ENCODE data around the gene SRRM4. TPM values are rescaled to one million over a fixed set of nuclear protein-coding genes. Genes with fewer than 3 reads are reported as not detected.
"Not testable (repeated sequence)": the region's sequence is repeated elsewhere in the genome, so short reads cannot be mapped to it uniquely, and the experiment has no call there.

SRRM4 gene
- total RNA-seq, 1 experiment from 2014 or later, result not detected

GRCh38 chr12:119082016-119082415 is 100.7 kb downstream of the SRRM4 start:
- H3K9me3 ChIP-seq, result no peaks in the 10 kb centered on the region
- DNase-seq, result no peak
- H3K27me3 ChIP-seq, result no peaks in the 10 kb centered on the region
- H3K4me3 ChIP-seq, result no peak overlapping the region
- H3K36me3 ChIP-seq, result no peaks in the 10 kb centered on the region

GRCh38 chr12:119082496-119082895 is 101.2 kb downstream of the SRRM4 start:
- Histone ChIP-seq H3K4me3 (no peak overlapping the region), H3K27me3 (no peaks in the 10 kb centered on the region), H3K9me3 (no peaks in the 10 kb centered on the region), H3K36me3 (no peaks in the 10 kb centered on the region)
- peak; percentile 69 for DNase-seq

- H3K9me3 ChIP-seq, result no peaks in the 10 kb centered on the region
- no peaks in the 10 kb centered on the region for H3K27me3 ChIP-seq
- no peak overlapping the region for H3K4me3 ChIP-seq
- no peak for DNase-seq
- H3K36me3 ChIP-seq, result no peaks in the 10 kb centered on the region
Observed at GRCh38 chr12:119088685-119089379, 107.5 kb downstream of the SRRM4 start.

- Histone ChIP-seq H3K4me3 (no peak overlapping the region), H3K9me3 (no peaks in the 10 kb centered on the region), H3K27me3 (no peaks in the 10 kb centered on the region), H3K36me3 (no peaks in the 10 kb centered on the region)
- no peak for DNase-seq
Observed at GRCh38 chr12:119089380-119090013, 108.2 kb downstream of the SRRM4 start.

GRCh38 chr12:119090276-119090675 is 108.9 kb downstream of the SRRM4 start:
- Histone ChIP-seq H3K27me3 (no peaks in the 10 kb centered on the region), H3K4me3 (no peak overlapping the region), H3K36me3 (no peaks in the 10 kb centered on the region), H3K9me3 (no peaks in the 10 kb centered on the region)
- no peak for DNase-seq

GRCh38 chr12:119090865-119091264 is 109.5 kb downstream of the SRRM4 start:
- H3K36me3 ChIP-seq, result no peaks in the 10 kb centered on the region
- no peaks in the 10 kb centered on the region for H3K27me3 ChIP-seq
- no peaks in the 10 kb centered on the region for H3K9me3 ChIP-seq
- no peak overlapping the region for H3K4me3 ChIP-seq
- DNase-seq, result no peak

- H3K27me3 ChIP-seq, result no peaks in the 10 kb centered on the region
- H3K4me3 ChIP-seq, result no peak overlapping the region
- no peak for DNase-seq
Observed at GRCh38 chr12:119096429-119097202, 115.3 kb downstream of the SRRM4 start.

GRCh38 chr12:119100933-119101332 is 119.6 kb downstream of the SRRM4 start:
- Histone ChIP-seq H3K36me3 (no peaks in the 10 kb centered on the region), H3K4me3 (no peak overlapping the region), H3K27me3 (no peaks in the 10 kb centered on the region), H3K9me3 (no peaks in the 10 kb centered on the region)
- no peak for DNase-seq

More at GRCh38 chr12:119096429-119097202, 115.3 kb downstream of the SRRM4 start:
- no peaks in the 10 kb centered on the region for H3K36me3 ChIP-seq
- no peaks in the 10 kb centered on the region for H3K9me3 ChIP-seq

- Histone ChIP-seq H3K27me3 (no peaks in the 10 kb centered on the region), H3K9me3 (no peaks in the 10 kb centered on the region), H3K4me3 (no peak overlapping the region), H3K36me3 (no peaks in the 10 kb centered on the region)
- no peak for DNase-seq
Observed at GRCh38 chr12:119102274-119102673, 120.9 kb downstream of the SRRM4 start.

- no peaks in the 10 kb centered on the region for H3K9me3 ChIP-seq
- no peaks in the 10 kb centered on the region for H3K27me3 ChIP-seq
- DNase-seq, result no peak
- no peaks in the 10 kb centered on the region for H3K36me3 ChIP-seq
- H3K4me3 ChIP-seq, result no peak overlapping the region
Observed at GRCh38 chr12:119102714-119103113, 121.4 kb downstream of the SRRM4 start.

- H3K9me3 ChIP-seq, H3K27me3 ChIP-seq, DNase-seq, H3K36me3 ChIP-seq, H3K4me3 ChIP-seq: not testable (repeated sequence)
Observed at GRCh38 chr12:119104969-119105368, 123.6 kb downstream of the SRRM4 start.

- Histone ChIP-seq H3K27me3 (no peaks in the 10 kb centered on the region), H3K9me3 (no peaks in the 10 kb centered on the region), H3K36me3 (no peaks in the 10 kb centered on the region), H3K4me3 (no peak overlapping the region)
- DNase-seq, result no peak
Observed at GRCh38 chr12:119113496-119113986, 132.2 kb downstream of the SRRM4 start.

- no peaks in the 10 kb centered on the region for H3K36me3 ChIP-seq
- no peaks in the 10 kb centered on the region for H3K9me3 ChIP-seq
- H3K4me3 ChIP-seq, result no peak overlapping the region
- H3K27me3 ChIP-seq, result no peaks in the 10 kb centered on the region
- DNase-seq, result no peak
Observed at GRCh38 chr12:119114294-119114693, 133.0 kb downstream of the SRRM4 start.

GRCh38 chr12:119115296-119115905 is 134.1 kb downstream of the SRRM4 start:
- Histone ChIP-seq H3K36me3 (no peaks in the 10 kb centered on the region), H3K9me3 (no peaks in the 10 kb centered on the region)

GRCh38 chr12:119117936-119118335 is 136.6 kb downstream of the SRRM4 start:
- no peak overlapping the region for H3K4me3 ChIP-seq
- H3K9me3 ChIP-seq, result no peaks in the 10 kb centered on the region
- DNase-seq, result no peak
- H3K36me3 ChIP-seq, result no peaks in the 10 kb centered on the region
- no peaks in the 10 kb centered on the region for H3K27me3 ChIP-seq

More at GRCh38 chr12:119115296-119115905, 134.1 kb downstream of the SRRM4 start:
- no peak for DNase-seq
- Histone ChIP-seq H3K4me3 (no peak overlapping the region), H3K27me3 (no peaks in the 10 kb centered on the region)

GRCh38 chr12:119118625-119119024 is 137.3 kb downstream of the SRRM4 start:
- Histone ChIP-seq H3K36me3 (no peaks in the 10 kb centered on the region), H3K4me3 (no peak overlapping the region), H3K9me3 (no peaks in the 10 kb centered on the region), H3K27me3 (no peaks in the 10 kb centered on the region)
- DNase-seq, result no peak

GRCh38 chr12:119122047-119122446 is 140.7 kb downstream of the SRRM4 start:
- no peak for DNase-seq
- no peaks in the 10 kb centered on the region for H3K36me3 ChIP-seq
- H3K4me3 ChIP-seq, result no peak overlapping the region
- H3K9me3 ChIP-seq, result no peaks in the 10 kb centered on the region
- H3K27me3 ChIP-seq, result no peaks in the 10 kb centered on the region
